Measurements from ENCODE around the gene MAPT.

DNA sequence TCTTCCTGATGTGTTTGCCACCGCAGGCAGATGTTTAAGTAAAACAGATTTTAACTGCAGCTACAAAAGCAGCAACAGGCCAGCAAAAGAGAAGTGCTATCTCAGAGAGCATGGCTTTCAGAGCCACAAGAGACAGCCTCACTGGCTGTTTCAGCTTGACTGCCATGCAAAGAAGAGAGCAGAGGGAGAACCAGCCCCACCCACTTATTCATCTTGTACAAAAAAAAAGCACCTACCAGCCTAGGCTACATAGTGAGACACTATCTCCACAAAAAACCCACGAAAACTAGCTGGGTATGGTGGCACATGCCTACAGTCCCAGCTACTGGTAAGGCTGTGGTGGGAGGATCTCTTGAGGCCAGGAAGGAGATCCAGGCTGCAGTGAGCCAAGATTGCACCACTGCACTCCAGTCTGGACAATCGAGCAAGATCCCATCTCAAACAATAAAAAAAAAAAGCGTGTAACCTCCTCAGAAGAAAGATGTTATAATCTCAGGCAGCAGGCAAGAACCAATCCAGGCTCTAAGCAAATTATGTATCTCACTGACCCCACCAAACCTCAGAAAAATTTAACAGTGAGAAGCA, 134.7 kb downstream of the MAPT start:
- TF ChIP-seq, protein P1, sequence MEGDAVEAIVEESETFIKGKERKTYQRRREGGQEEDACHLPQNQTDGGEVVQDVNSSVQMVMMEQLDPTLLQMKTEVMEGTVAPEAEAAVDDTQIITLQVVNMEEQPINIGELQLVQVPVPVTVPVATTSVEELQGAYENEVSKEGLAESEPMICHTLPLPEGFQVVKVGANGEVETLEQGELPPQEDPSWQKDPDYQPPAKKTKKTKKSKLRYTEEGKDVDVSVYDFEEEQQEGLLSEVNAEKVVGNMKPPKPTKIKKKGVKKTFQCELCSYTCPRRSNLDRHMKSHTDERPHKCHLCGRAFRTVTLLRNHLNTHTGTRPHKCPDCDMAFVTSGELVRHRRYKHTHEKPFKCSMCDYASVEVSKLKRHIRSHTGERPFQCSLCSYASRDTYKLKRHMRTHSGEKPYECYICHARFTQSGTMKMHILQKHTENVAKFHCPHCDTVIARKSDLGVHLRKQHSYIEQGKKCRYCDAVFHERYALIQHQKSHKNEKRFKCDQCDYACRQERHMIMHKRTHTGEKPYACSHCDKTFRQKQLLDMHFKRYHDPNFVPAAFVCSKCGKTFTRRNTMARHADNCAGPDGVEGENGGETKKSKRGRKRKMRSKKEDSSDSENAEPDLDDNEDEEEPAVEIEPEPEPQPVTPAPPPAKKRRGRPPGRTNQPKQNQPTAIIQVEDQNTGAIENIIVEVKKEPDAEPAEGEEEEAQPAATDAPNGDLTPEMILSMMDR (IDR thresholded peaks at IDR 0.05 in 2 of 3, conservative IDR thresholded peaks at IDR 0.05 in 1 of 3; ENCODE audit: borderline replicate concordance in 1 of 3, insufficient read depth in 1 of 3, low read depth in 2 of 3, low read length in 2 of 3), result no peak
- no peak for TF ChIP-seq EZH2phosphoT487 (IDR thresholded peaks at IDR 0.05; ENCODE audit: borderline replicate concordance)
- TF ChIP-seq POLR2A (IDR thresholded peaks at IDR 0.05; ENCODE audit: borderline replicate concordance, extremely low read depth, insufficient read depth, insufficient read length), result no peak
- no peak for TF ChIP-seq EZH2 (IDR thresholded peaks at IDR 0.05)
- TF ChIP-seq POLR2AphosphoS5 (IDR thresholded peaks at IDR 0.05; ENCODE audit: low read depth, low read length), result no peak
- no peak for TF ChIP-seq FOSL1 (IDR thresholded peaks at IDR 0.05; ENCODE audit: low read depth)
- no peak for TF ChIP-seq RAD21 (IDR thresholded peaks at IDR 0.05; ENCODE audit: low read depth)
- no peak for TF ChIP-seq SIN3A (IDR thresholded peaks at IDR 0.05; ENCODE audit: low read depth)
- no peak for TF ChIP-seq SRF (IDR thresholded peaks at IDR 0.05; ENCODE audit: low read depth)
- TF ChIP-seq ZFX (IDR thresholded peaks at IDR 0.05), result no peak
- TF ChIP-seq TCF7L2 (IDR thresholded peaks at IDR 0.05; ENCODE audit: borderline replicate concordance, extremely low read depth, insufficient read depth, insufficient read length), result no peak
- TF ChIP-seq JUND (IDR thresholded peaks at IDR 0.05), result no peak
- TF ChIP-seq, protein P2, sequence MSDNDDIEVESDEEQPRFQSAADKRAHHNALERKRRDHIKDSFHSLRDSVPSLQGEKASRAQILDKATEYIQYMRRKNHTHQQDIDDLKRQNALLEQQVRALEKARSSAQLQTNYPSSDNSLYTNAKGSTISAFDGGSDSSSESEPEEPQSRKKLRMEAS (IDR thresholded peaks at IDR 0.05), result no peak

Data from HCT116 (cell line).